B cell (primary cell): ENCODE measurements around the gene ATXN2. TPM values are rescaled to one million over a fixed set of nuclear protein-coding genes. Genes with fewer than 3 reads are reported as not detected.

Experiments
- ATAC-seq: fragments of 200-7000 bp; cut with Tn5 transposase; one replicate; pipeline ENCODE4 v1.10.0; 2021; ENCODE audit warnings: low read depth, mild to moderate bottlenecking, moderate number of reproducible peaks, moderate library complexity
- CTCF ChIA-PET: fragments of 350-600 bp; sonication (Branson Sonifier 250); formaldehyde crosslinking; loops from one replicate; lab custom pipeline; 2021; ENCODE audit warnings: antibody characterized with exemption, inconsistent platforms; lab: Charles Lee
- POLR2A ChIA-PET: fragments of 350-600 bp; sonication (Branson Sonifier 250); formaldehyde crosslinking; loops from one replicate; lab custom pipeline; 2021; ENCODE audit warnings: antibody characterized with exemption; lab: Charles Lee
- DNase-seq: peaks from one replicate; pipeline ENCODE4 v3.0.0; 2013
- H2AFZ ChIP-seq: 2 replicates; pipeline ENCODE4 v1.6.1; 2012; ENCODE audit warnings: mild to moderate bottlenecking, low read depth, low read length; ENCODE audit not compliant: insufficient read depth, poor library complexity, severe bottlenecking
- H3K27ac ChIP-seq, 2 donors: 1 replicate in 1 of 2; 2 replicates in 1 of 2; pipeline ENCODE4 v1.5.1; 2012 to 2013; ENCODE audit warnings: low read length in 2 of 2, mild to moderate bottlenecking in 2 of 2, moderate library complexity in 1 of 2
- H3K27me3 ChIP-seq, 4 experiments: fragments of 200-600 bp in 1 of 4; sonication (generic) in 1 of 4; replicated peaks in 1 of 4; 1 replicate in 2 of 4; 2 replicates in 2 of 4; pipeline versions ENCODE4 v1.6.1 to v1.7.0; 2013 to 2016; ENCODE audit warnings: low read length in 3 of 4, mild to moderate bottlenecking in 2 of 4, mixed read lengths in 1 of 4, moderate library complexity in 1 of 4; ENCODE audit not compliant: insufficient read depth in 4 of 4, control insufficient read depth in 3 of 4; ENCODE audit errors: control extremely low read depth in 1 of 4
- H3K36me3 ChIP-seq, 2 experiments: replicated peaks in 1 of 2; 1 replicate in 1 of 2; 2 replicates in 1 of 2; pipeline versions ENCODE4 v1.6.1 to v1.7.1; 2013; ENCODE audit warnings: low read length in 1 of 2; ENCODE audit not compliant: insufficient read depth in 2 of 2, control insufficient read depth in 1 of 2; ENCODE audit errors: control extremely low read depth in 1 of 2, extremely low read depth in 1 of 2
- H3K4me1 ChIP-seq, 2 donors: fragments of 200-600 bp in 1 of 2; sonication (generic) in 1 of 2; 1 replicate in 1 of 2; 2 replicates in 1 of 2; pipeline versions ENCODE4 v1.5.1 to v1.6.1; 2013 to 2017; ENCODE audit warnings: low read length in 2 of 2; ENCODE audit not compliant: control insufficient read depth in 2 of 2, insufficient read depth in 2 of 2
- H3K4me2 ChIP-seq: replicated peaks from 2 replicates; pipeline ENCODE3; 2012; ENCODE audit warnings: mild to moderate bottlenecking, low read depth, low read length; ENCODE audit not compliant: poor library complexity, severe bottlenecking
- H3K4me3 ChIP-seq, 5 experiments: fragments of 200-600 bp in 1 of 5; sonication (generic) in 1 of 5; 1 replicate in 3 of 5; 2 replicates in 2 of 5; pipeline versions ENCODE4 v1.5.1 to v1.7.0; 2011 to 2016; ENCODE audit warnings: low read length in 4 of 5, mild to moderate bottlenecking in 4 of 5, low read depth in 2 of 5, control low read depth in 1 of 5, moderate library complexity in 1 of 5; ENCODE audit not compliant: insufficient read depth in 1 of 5; ENCODE audit errors: control extremely low read depth in 1 of 5, extremely low read depth in 1 of 5
- H3K79me2 ChIP-seq: fragments of 200-600 bp; sonication (generic); one replicate; pipeline ENCODE4 v1.6.0; 2016; ENCODE audit warnings: low read length; ENCODE audit not compliant: control insufficient read depth, insufficient read depth
- H3K9ac ChIP-seq: fragments of 200-600 bp; sonication (generic); 2 replicates; pipeline ENCODE4 v1.6.1; 2017; ENCODE audit warnings: mild to moderate bottlenecking, low read length, moderate library complexity
- H3K9me3 ChIP-seq, 3 donors: one replicate each; pipeline versions ENCODE4 v1.6.1 to v1.7.1; 2013; ENCODE audit warnings: low read length in 2 of 3; ENCODE audit not compliant: control insufficient read depth in 2 of 3, insufficient read depth in 1 of 3; ENCODE audit errors: control extremely low read depth in 1 of 3
- H4K20me1 ChIP-seq: 2 replicates; pipeline ENCODE4 v1.6.0; 2012; ENCODE audit warnings: mild to moderate bottlenecking, low read length; ENCODE audit not compliant: insufficient read depth, control insufficient read depth, poor library complexity, severe bottlenecking
- H3K27ac Mint-ChIP-seq: one replicate; pipeline ENCODE4 v1.8.0; 2021; ENCODE audit warnings: mixed read lengths
- H3K27me3 Mint-ChIP-seq: one replicate; pipeline ENCODE4 v1.8.0; 2021; ENCODE audit warnings: mixed read lengths
- H3K4me1 Mint-ChIP-seq: one replicate; pipeline ENCODE4 v1.8.0; 2021; ENCODE audit warnings: mixed read lengths
- H3K4me3 Mint-ChIP-seq: one replicate; pipeline ENCODE4 v1.8.0; 2021; ENCODE audit warnings: mixed read lengths
- H3K9me3 Mint-ChIP-seq: one replicate; pipeline ENCODE4 v1.8.0; 2022; ENCODE audit warnings: mixed read lengths; ENCODE audit not compliant: insufficient read depth
- CTCF ChIP-seq: fragments of 200-600 bp; IDR thresholded peaks from one replicate; pipeline ENCODE4 v1.8.0; 2022; ENCODE audit warnings: antibody characterized with exemption, mild to moderate bottlenecking
- EZH2 ChIP-seq: IDR thresholded peaks from 2 replicates; pipeline ENCODE4 v1.6.1; 2012; ENCODE audit warnings: borderline replicate concordance, low read depth, mild to moderate bottlenecking, moderate library complexity, low read length; ENCODE audit not compliant: insufficient read depth, poor library complexity, severe bottlenecking
- WGBS: methylation state at CpG from one replicate; pipeline ENCODE4 v1.1.5; 2013; ENCODE audit warnings: missing lambda C conversion rate; ENCODE audit not compliant: insufficient coverage; 5-methylcytosine and 5-hydroxymethylcytosine counted together
- intact Hi-C: fragments of 100-400 bp; cut with micrococcal nuclease; formaldehyde crosslinking; loops from one replicate; pipeline ENCODE4 v1.10.0; 2022
- polyA plus RNA-seq: library from polyadenylated mRNA; depleted of rRNA; stranded (reverse); fragments of >200 nt; gene quantifications from 2 replicates; pipeline ENCODE4 v1.2.3, GENCODE V29; 2012
- total RNA-seq, 2 donors: library from RNA; stranded (reverse); fragments of 120-200 nt in 1 of 2; gene quantifications; 1 replicate in 1 of 2; 2 replicates in 1 of 2; pipeline versions ENCODE4 v1.2.3 to v1.2.4, GENCODE V29; 2013 to 2022

Gene ATXN2
- total and polyA plus RNA-seq, 2 donors (not counting 1 experiment from before 2014, with no cell fraction given), result 28.2 to 83.8 TPM

- Mint-ChIP-seq H3K27me3 (no peaks in the 10 kb centered on the region), H3K9me3 (no peaks in the 10 kb centered on the region), H3K27ac (peak overlapping the region; percentile 77), H3K4me1 (peaks cover 80% of the 10 kb centered on the region), H3K4me3 (peak overlapping the region; percentile 89)
- H2AFZ ChIP-seq, result no peak overlapping the region
- TF ChIP-seq CTCF, result no peak
- no peak for TF ChIP-seq EZH2
- peak overlapping the region; percentile 67 to 97 for H3K27ac ChIP-seq
- intact Hi-C loops, result no loop called here
- peaks cover 1 to 11% of the 10 kb centered on the region in 2 experiments for H3K36me3 ChIP-seq
- ATAC-seq, result no peak
- H3K27me3 ChIP-seq, result no peaks in the 10 kb centered on the region
- no peak for DNase-seq
- peak overlapping the region; percentile 95 for H3K4me2 ChIP-seq
- ChIA-PET POLR2A (interaction anchor here (0.6 to 6.9 kb wide), 3 partner anchors 24 to 602 kb away, joined by 3 to 36 read pairs (median 4); partner anchors contain the start of genes ERP29 and TMEM116), CTCF (interaction anchor here (1.0 to 22.7 kb wide), 4 partner anchors 8 to 119 kb away, joined by 3 to 1472 read pairs (median 20); no protein-coding TSS in a partner anchor)
- H3K9ac ChIP-seq, result no peak overlapping the region
- no peaks in the 10 kb centered on the region for H3K9me3 ChIP-seq
- no peak overlapping the region for H3K4me3 ChIP-seq
- H3K4me1 ChIP-seq, result peaks cover 68 to 77% of the 10 kb centered on the region in 2 donors
- H4K20me1 ChIP-seq, result peaks cover 86% of the 10 kb centered on the region
- WGBS, result 88% methylated on average over 6 of the region's 8 CpGs
- H3K79me2 ChIP-seq, result peaks cover 98% of the 10 kb centered on the region
These were observed 187.8 kb downstream of the ATXN2 start for GRCh38 chr12:111411185-111411764.
